HG02870 (cell line): Measurements from ENCODE around the gene CCDC117.

Source experiments
- ATAC-seq: cut with Tn5 transposase; IDR thresholded peaks from one replicate; pipeline ENCODE4 v1.9.1; 2021; ENCODE audit warnings: mild to moderate bottlenecking, moderate library complexity; ENCODE audit not compliant: unreplicated experiment

The CCDC117 gene

GRCh38 chr22:28769394-28770085 lies 3.0 kb upstream of the CCDC117 start:
- no peak for ATAC-seq

DNA sequence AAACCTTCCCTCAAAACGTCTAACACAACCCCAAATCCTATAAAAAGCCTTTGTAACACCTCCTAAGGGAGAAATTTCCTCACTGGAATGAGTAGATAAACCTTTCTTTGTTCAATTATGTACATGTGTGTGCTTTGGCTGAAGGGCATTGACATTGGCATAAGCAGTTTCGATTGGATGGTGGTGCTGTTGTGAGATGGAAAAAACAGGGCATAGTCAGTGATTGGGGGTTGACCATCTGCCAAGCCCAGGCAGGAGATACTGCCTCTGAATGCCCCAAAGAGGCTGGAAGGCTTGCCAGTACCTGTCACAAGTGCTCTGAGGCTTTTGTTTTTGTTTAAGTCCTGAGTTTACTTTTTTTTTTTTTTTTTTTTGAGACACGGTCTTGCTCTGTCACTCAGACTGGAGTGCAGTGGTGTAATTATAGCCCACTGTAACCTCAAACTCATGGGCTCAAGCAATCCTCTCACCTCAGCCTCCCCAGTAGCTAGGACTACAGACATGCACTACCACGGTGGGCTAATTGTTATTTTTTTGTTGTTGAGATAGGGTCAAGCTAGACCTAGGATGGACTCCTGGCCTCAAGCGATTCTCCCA lies 1.2 kb upstream of the CCDC117 start:
- ATAC-seq, result no peak

GRCh38 chr22:28773461-28773867 lies 969 bp downstream of the CCDC117 start:
- peak; percentile 25 for ATAC-seq

GRCh38 chr22:28774378-28774777 lies 1.9 kb downstream of the CCDC117 start:
- no peak for ATAC-seq

GRCh38 chr22:28779833-28780232 lies 7.3 kb downstream of the CCDC117 start:
- no peak for ATAC-seq

- no peak for ATAC-seq
Observed at GRCh38 chr22:28780296-28780695, 7.8 kb downstream of the CCDC117 start.

DNA sequence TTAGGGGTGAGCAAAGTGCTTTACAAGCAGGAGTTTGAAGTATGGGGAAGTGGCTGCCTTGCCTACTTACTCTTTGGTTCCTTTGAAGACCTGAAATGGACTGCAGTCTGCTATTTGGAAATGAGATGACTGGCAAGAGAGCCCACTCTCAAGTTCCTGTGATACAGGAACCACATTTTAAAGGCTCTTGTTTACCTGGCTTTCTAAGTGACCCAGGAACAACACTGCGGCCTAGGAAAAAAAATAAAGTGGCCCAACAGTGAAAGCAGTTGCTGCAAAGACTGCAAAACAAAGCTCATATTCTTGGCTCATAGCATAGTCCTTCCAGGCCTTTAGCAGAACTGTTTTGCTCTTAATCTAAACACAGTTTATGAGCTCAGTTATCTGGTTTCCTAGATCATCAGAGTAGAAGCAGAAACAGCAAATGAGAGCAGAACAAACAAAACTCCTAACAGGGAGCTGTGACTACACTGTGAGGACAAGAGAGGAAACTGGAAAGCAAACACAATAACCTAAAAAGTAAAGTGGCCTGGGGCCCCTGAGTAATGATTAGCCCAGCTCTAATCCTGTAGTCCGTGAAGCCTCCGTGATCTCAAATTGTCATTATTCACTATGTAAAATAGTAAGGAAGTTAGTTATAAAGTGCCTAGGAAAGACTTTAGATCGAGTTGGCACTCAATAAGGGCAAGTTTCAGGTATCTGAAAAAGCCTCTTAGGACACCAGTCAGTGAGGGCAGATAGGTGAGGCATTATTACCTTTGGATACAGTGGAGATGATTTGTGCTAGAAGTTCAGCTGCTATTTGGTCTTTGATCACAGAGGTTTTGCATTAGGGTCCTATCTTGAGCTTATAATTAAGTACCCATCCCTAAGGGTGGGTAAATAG lies 11.5 kb downstream of the CCDC117 start:
- no peak for ATAC-seq

DNA sequence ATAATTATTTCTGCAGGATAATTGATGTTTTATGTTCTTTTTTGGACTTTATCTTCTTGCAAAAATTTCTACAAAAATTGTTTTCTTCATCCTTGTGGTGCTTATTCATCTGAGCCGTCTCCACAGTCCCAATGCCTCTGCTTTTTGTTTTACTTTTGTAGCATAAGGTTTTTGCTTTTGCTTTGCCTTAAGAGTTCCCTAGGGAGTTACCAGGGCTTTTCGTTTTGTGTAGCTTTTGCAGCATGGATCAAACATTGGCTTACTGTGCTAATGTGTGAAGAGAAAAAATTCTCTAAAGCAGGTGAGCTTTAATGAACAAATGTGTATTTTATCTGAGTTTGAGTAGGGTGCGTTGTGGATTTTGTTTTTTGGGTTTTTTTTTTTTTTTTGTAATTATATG lies 16.1 kb downstream of the CCDC117 start:
- ATAC-seq, result no peak

DNA sequence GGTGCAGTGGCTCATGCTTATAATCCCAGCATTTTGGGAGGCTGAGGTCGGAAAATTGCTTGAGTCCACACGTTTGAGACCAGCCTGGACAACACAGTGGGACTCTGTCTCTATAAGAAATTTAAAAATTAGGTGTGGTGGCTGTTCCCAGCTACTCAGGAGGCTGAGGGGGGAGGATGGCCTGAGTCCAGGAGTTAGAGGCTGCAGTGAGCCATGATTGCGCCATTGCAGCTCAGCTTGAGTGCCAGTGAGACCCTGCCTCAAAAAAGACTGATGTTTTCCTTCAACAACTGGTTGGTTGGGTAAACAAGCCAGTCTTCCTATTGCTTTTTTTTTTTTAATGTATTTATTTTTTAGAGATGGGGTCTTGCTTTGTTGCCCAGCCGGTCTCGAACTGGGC lies 18.6 kb downstream of the CCDC117 start:
- no peak for ATAC-seq

- peak; percentile 71 for ATAC-seq
Observed at GRCh38 chr22:28791841-28792490, 19.5 kb downstream of the CCDC117 start.

DNA sequence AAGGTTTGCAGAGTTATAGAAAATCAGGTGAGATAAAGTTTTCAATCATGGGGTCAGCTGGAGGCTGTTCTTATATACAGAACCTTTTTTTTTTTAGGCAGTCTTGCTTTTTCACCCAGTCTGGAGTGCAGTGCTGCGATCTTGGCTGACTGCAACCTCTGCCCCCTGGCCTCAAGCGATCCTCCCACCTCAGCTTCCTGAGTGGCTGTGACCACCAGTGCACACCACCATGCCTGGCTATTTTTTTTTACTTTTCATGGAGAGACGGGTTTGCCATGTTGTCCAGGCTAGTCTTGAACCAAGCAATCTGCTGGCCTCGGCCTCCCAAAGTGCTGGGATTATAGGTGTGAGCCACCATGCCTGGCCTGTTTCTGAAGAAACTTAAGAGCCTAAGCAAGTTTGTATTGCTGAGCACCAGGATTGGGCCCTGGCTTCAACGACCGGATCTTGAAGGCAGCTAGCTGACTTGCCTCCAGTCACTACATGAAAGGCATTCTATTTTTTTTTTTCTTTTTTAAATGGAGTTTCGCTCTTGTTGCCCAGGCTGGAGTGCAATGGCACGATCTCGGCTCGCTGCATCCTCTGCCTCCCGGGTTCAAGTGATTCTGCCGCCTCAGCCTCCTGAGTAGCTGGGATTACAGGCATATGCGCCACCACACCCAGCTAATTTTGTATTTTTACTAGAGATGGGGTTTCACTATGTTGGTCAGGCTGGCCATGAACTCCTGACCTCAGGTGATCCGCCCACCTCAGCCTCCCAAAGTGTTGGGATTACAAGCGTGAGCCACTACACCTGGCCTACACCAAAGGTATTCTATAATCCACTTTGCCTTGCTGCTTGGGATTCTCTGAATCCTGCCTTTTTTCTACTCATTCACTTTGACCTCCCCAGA lies 20.2 kb downstream of the CCDC117 start:
- peak; percentile 27 for ATAC-seq

DNA sequence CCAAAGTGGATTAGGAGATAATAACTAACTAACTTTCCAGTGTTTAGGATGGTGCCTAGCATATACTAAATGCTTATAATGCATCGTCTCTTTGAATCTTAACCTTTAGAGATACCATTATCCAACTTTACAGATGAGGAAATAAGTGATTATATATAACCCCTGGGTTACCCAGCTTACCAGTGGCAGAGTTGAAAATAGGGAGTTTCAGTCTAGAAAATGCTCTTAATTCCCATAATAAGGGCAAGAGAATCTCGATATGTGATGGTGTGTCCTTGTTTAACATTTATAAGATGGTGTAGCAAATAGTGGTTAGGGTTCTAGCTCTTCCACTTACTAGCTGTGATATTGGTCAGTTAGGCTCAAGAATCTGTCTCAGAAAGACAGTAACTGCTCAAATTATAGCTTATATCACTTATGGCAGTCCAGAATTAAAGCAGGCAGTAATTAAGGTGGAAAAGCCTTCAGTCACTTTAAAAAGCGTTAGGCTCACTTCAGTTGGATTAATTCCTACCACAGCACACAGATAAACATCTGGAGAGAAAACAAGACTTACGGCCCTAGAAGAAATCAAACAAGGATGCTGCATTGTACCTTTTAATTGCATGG lies 21.6 kb downstream of the CCDC117 start:
- no peak for ATAC-seq

GRCh38 chr22:28795071-28795693 lies 22.7 kb downstream of the CCDC117 start:
- no peak for ATAC-seq

GRCh38 chr22:28795932-28796856 lies 23.7 kb downstream of the CCDC117 start:
- ATAC-seq, result no peak

DNA sequence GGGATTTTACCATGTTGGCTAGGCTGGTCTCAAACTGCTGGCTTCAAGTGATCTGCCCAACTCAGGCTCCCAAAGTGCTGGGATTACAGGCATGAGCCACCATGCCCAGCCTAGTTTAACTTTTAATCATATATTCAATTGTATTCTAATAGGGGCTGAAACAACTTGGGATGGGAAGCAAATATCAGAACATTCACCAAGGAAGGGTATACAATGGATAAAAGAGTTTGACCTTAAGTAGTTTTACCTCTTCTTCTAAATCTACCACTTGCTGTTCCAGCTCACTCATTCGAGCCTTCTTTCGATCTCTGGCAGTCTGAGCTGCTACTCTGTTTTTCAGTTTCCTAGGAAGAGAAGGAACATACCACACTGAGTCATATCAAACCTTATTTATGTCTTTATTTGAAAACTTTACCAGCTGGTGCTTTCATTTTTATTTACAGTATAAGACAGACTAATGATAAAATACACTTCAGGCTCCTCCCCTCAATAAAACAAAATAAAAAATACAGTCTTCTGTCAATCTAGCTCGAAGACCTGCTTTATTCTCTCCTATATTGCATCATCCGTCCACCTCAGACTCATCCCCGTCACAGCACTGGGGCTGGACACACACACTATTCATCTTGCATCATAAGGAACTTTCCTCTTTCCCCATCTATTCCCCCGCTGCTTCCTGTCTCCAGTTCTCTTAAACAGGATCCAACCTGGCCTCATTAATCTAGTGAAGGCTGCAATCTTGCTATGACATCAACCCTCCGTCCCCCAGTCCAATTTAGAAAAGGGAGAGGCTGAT lies 26.5 kb downstream of the CCDC117 start:
- no peak for ATAC-seq

DNA sequence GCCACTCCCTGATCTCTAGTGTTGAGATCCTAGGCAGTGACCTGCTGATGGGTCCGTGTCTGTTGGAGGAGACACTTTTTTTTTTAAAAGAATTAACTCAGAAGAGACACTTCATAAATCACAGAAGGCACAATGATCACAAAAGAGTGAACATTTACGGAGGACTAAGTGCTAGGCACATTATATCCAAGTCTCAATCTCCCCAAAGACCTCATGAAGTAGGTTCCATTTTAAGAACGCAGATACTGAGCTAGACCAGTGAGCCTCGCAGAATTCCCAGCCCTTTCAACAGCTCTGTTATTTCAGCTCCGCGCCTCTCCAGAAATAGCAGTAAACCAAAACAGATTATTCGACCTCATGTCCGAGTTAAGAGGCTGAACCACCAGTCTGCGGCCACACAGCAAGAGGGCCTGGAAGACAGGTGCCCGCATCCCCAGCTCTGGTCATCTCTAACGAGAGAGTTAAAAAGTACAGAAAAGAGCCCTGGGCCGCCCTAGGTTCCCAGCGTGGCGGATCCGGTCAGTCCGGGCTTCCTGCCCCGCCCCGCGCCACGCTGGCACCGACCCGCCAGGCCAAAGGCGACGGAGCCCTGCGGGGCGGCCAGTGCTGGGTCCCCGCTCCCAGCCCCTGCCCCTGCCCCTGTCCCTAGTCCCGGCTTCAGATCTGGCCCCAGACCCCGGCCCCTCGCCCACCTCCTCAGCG lies 27.3 kb downstream of the CCDC117 start:
- peak; percentile 20 for ATAC-seq
